Endodermal cell (in vitro differentiated cells): ENCODE measurements around the gene C1orf50. TPM values are rescaled to one million over a fixed set of nuclear protein-coding genes. Genes with fewer than 3 reads are reported as not detected.
"Not testable (repeated sequence)": the region's sequence is repeated elsewhere in the genome, so short reads cannot be mapped to it uniquely, and the experiment has no call there.

Source experiments
- DNase-seq: peaks from one replicate; pipeline ENCODE4 v3.0.0-alpha.2; 2017
- H3K27ac ChIP-seq: 2 replicates; pipeline ENCODE4 v1.5.1; 2013; ENCODE audit warnings: mild to moderate bottlenecking, low read depth, low read length, moderate library complexity
- H3K27me3 ChIP-seq: 2 replicates; pipeline ENCODE4 v1.6.1; 2013; ENCODE audit warnings: mild to moderate bottlenecking, low read length, moderate library complexity; ENCODE audit not compliant: insufficient read depth, control insufficient read depth, poor library complexity, severe bottlenecking
- H3K36me3 ChIP-seq: 2 replicates; pipeline ENCODE4 v1.7.0; 2013; ENCODE audit warnings: mild to moderate bottlenecking, low read length, moderate library complexity; ENCODE audit not compliant: control insufficient read depth, insufficient read depth
- H3K4me1 ChIP-seq: one replicate; pipeline ENCODE4 v1.7.0; 2013; ENCODE audit warnings: low read length; ENCODE audit not compliant: control insufficient read depth, insufficient read depth
- H3K4me3 ChIP-seq: 2 replicates; pipeline ENCODE4 v1.5.1; 2013; ENCODE audit warnings: mild to moderate bottlenecking, low read length, moderate library complexity
- H3K9ac ChIP-seq: 2 replicates; pipeline ENCODE4 v1.6.1; 2013; ENCODE audit warnings: mild to moderate bottlenecking, low read length, moderate library complexity; ENCODE audit not compliant: poor library complexity, severe bottlenecking; ENCODE audit errors: extremely low read depth
- H3K9me3 ChIP-seq: 2 replicates; pipeline ENCODE4 v1.6.1; 2013; ENCODE audit warnings: mild to moderate bottlenecking, low read length, moderate library complexity; ENCODE audit not compliant: control insufficient read depth
- H3K27ac Mint-ChIP-seq: 2 replicates; pipeline ENCODE4 v1.8.0; 2020; ENCODE audit warnings: mixed read lengths
- H3K27me3 Mint-ChIP-seq: 2 replicates; pipeline ENCODE4 v1.8.0; 2021; ENCODE audit warnings: mild to moderate bottlenecking, mixed read lengths; ENCODE audit not compliant: insufficient read depth
- H3K36me3 Mint-ChIP-seq: 2 replicates; pipeline ENCODE4 v1.8.0; 2020; ENCODE audit warnings: low read depth, mixed read lengths
- H3K4me1 Mint-ChIP-seq: 2 replicates; pipeline ENCODE4 v1.8.0; 2020; ENCODE audit warnings: mixed read lengths
- H3K4me3 Mint-ChIP-seq: 2 replicates; pipeline ENCODE4 v1.8.0; 2020; ENCODE audit warnings: mild to moderate bottlenecking, moderate library complexity, mixed read lengths
- H3K9me3 Mint-ChIP-seq: 2 replicates; pipeline ENCODE4 v1.8.0; 2020; ENCODE audit warnings: mild to moderate bottlenecking, mixed read lengths
- WGBS, 2 experiments: methylation state at CpG; one replicate each; pipeline versions ENCODE4 v1.1.5 to v1.1.7; 2013; ENCODE audit warnings: missing lambda C conversion rate in 2 of 2, mixed read lengths in 1 of 2; ENCODE audit not compliant: insufficient coverage in 1 of 2, insufficient read length in 1 of 2; 5-methylcytosine and 5-hydroxymethylcytosine counted together
- total RNA-seq, 2 donors: library from RNA; stranded (reverse); fragmentation: NEBNext Ultra II Directional in 1 of 2; extraction: Animal tissue kit (Norgen Biotek cat#: 25700) in 1 of 2; gene quantifications; 2 replicates in 1 of 2; 3 replicates in 1 of 2; pipeline ENCODE4 v1.2.1, GENCODE V29; 2021
- TF ChIP-seq, protein P1 (sequence below): fragments of 200-600 bp; sonication (generic); conservative IDR thresholded peaks from 2 replicates; pipeline ENCODE4 v1.5.0; 2021; ENCODE audit warnings: antibody characterized with exemption, mild to moderate bottlenecking

The C1orf50 gene
- total RNA-seq, 2 donors from 2014 or later, result 4.8 to 7.3 TPM

DNA sequence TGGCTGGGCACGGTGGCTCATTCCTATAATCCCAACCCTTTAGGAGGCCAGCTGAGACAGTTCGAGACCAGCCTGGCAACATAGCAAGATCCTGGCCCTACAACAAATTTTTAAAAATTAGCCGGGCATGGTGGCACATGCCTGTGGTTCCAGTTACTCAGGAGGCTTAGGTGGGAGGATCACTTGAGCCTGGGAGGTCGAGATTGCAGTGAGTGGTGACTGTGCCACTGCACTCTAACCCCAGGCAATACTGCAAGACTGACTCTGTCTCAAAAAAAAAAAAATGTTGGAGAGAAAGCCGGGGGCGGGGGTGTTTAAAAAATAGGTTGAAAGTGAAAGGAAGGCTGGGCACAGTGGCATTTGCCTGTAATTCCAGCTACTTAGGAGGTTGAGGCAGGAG lies 43.5 kb upstream of the C1orf50 start:
- DNase-seq, result no peak
- no peaks in the 10 kb centered on the region for H3K27me3 Mint-ChIP-seq
- H3K4me1 Mint-ChIP-seq, result peaks cover 9% of the 10 kb centered on the region
- H3K9me3 Mint-ChIP-seq, result peaks cover 2% of the 10 kb centered on the region
- H3K27ac Mint-ChIP-seq, result no peak overlapping the region
- H3K9ac ChIP-seq, result no peak overlapping the region
- no peaks in the 10 kb centered on the region for H3K36me3 ChIP-seq
- 76 to 91% methylated on average over 5 to 6 of the region's 6 CpGs for WGBS, 2 experiments
- no peaks in the 10 kb centered on the region for H3K4me1 ChIP-seq
- no peak overlapping the region for H3K4me3 ChIP-seq
- peaks cover 1% of the 10 kb centered on the region for H3K36me3 Mint-ChIP-seq
- H3K9me3 ChIP-seq, result no peaks in the 10 kb centered on the region
- H3K4me3 Mint-ChIP-seq, result no peak overlapping the region
- TF ChIP-seq, protein P1, sequence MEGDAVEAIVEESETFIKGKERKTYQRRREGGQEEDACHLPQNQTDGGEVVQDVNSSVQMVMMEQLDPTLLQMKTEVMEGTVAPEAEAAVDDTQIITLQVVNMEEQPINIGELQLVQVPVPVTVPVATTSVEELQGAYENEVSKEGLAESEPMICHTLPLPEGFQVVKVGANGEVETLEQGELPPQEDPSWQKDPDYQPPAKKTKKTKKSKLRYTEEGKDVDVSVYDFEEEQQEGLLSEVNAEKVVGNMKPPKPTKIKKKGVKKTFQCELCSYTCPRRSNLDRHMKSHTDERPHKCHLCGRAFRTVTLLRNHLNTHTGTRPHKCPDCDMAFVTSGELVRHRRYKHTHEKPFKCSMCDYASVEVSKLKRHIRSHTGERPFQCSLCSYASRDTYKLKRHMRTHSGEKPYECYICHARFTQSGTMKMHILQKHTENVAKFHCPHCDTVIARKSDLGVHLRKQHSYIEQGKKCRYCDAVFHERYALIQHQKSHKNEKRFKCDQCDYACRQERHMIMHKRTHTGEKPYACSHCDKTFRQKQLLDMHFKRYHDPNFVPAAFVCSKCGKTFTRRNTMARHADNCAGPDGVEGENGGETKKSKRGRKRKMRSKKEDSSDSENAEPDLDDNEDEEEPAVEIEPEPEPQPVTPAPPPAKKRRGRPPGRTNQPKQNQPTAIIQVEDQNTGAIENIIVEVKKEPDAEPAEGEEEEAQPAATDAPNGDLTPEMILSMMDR, result no peak
- H3K27me3 ChIP-seq, result no peaks in the 10 kb centered on the region
- H3K27ac ChIP-seq, result no peak overlapping the region

DNA sequence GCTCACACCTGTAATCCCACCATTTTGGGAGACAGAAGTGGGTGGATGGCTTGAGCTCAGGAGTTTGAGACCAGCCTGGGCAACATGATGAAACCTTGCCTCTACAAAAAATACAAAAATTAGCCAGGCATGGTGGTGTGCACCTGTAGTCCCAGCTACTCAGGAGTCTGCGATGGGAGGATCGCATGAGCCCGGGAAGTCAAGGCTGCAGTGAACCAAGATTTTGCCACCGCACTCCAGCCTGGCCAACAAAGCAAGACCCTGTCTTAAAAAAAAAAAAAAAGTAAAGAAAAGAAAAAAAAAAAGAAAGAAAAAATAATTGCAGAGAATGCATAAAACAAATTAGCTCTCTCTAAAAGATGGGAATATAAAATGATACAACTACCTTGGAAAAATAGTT lies 41.2 kb upstream of the C1orf50 start:
- H3K36me3 Mint-ChIP-seq, H3K4me3 ChIP-seq, H3K9me3 ChIP-seq, H3K9ac ChIP-seq, DNase-seq, H3K4me1 ChIP-seq, H3K4me1 Mint-ChIP-seq, H3K36me3 ChIP-seq, H3K9me3 Mint-ChIP-seq, H3K4me3 Mint-ChIP-seq, H3K27ac ChIP-seq, H3K27me3 ChIP-seq, H3K27me3 Mint-ChIP-seq, H3K27ac Mint-ChIP-seq: not testable (repeated sequence)
- WGBS, 2 experiments, result 81 to 96% methylated on average over 3 to 4 of the region's 4 CpGs

DNA sequence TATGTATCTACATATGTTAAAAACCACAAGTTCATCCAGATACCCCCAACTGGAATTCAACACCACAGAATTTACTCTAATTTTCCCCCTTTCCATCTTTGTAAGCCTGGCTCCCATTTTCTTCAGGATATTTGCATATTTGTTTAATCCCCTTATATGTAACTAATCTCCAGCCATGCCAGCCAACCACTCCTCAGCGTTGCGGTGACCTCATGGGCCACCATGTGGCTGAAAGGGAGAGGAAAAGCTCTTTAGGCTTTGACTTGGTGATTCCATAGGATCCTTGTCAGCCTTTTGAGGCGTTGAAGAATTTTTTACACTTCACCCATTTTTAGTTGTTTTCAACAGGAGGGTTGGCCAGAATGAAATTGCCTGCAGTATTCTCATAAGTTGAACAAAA lies 37.0 kb upstream of the C1orf50 start:
- TF ChIP-seq, protein P1, result peak; percentile 43
- Mint-ChIP-seq H3K27me3 (no peaks in the 10 kb centered on the region), H3K4me1 (peaks cover 19% of the 10 kb centered on the region), H3K9me3 (no peaks in the 10 kb centered on the region), H3K4me3 (no peak overlapping the region), H3K27ac (no peak overlapping the region), H3K36me3 (peaks cover 3% of the 10 kb centered on the region)
- Histone ChIP-seq H3K27ac (no peak overlapping the region), H3K9me3 (no peaks in the 10 kb centered on the region), H3K9ac (no peak overlapping the region), H3K4me3 (no peak overlapping the region), H3K27me3 (no peaks in the 10 kb centered on the region), H3K36me3 (no peaks in the 10 kb centered on the region), H3K4me1 (no peaks in the 10 kb centered on the region)
- no peak for DNase-seq
- WGBS, 2 experiments, result 83% methylated on average over 3 of the region's 3 CpGs; no CpG with 5 or more reads in 1 of the 2 experiments

- H3K4me1 Mint-ChIP-seq, result peaks cover 19% of the 10 kb centered on the region
- DNase-seq, result peak; percentile 71
- H3K36me3 ChIP-seq, result no peaks in the 10 kb centered on the region
Observed at GRCh38 chr1:42730988-42731387, 36.1 kb upstream of the C1orf50 start.

More at GRCh38 chr1:42730988-42731387, 36.1 kb upstream of the C1orf50 start:
- Histone ChIP-seq H3K9me3 (no peaks in the 10 kb centered on the region), H3K4me3 (no peak overlapping the region), H3K9ac (no peak overlapping the region), H3K27me3 (no peaks in the 10 kb centered on the region), H3K27ac (no peak overlapping the region), H3K4me1 (no peaks in the 10 kb centered on the region)
- no peaks in the 10 kb centered on the region for H3K9me3 Mint-ChIP-seq
- peaks cover 4% of the 10 kb centered on the region for H3K36me3 Mint-ChIP-seq
- peak overlapping the region; percentile 41 for H3K27ac Mint-ChIP-seq
- no peaks in the 10 kb centered on the region for H3K27me3 Mint-ChIP-seq
- WGBS, 2 experiments, result 70 to 100% methylated on average over 1 to 4 of the region's 4 CpGs
- TF ChIP-seq, protein P1, result peak; percentile 42
- H3K4me3 Mint-ChIP-seq, result no peak overlapping the region
